ENCODE data around the gene SOCS7. TPM values are rescaled to one million over a fixed set of nuclear protein-coding genes. Genes with fewer than 3 reads are reported as not detected.

SOCS7 gene
- total and polyA plus RNA-seq, 2 of the 4 experiments (the other 2 are of a cell fraction), result 6.5 to 6.8 TPM

GRCh38 chr17:38430316-38430715 lies 78.7 kb downstream of the SOCS7 start:
- Histone ChIP-seq H3K4ac (ENCODE audit: low read depth, low read length) (peak overlapping the region; percentile 54; the same call in 1 of the 2 replicates), H3K27me3 (ENCODE audit: control insufficient read depth, insufficient read depth, low read length) (no peaks in the 10 kb centered on the region), H3K18ac (ENCODE audit: low read depth, low read length) (no peak overlapping the region), H3K4me3 (ENCODE audit: insufficient read depth, low read depth, low read length) (no peak overlapping the region), H2BK15ac (ENCODE audit: low read depth, low read length) (no peak overlapping the region), H3K36me3 (ENCODE audit: control insufficient read depth, insufficient read depth, low read length) (peaks cover 3% of the 10 kb centered on the region; the same call in 1 of the 2 replicates), H4K20me1 (ENCODE audit: insufficient read depth, low read length) (peaks cover 65% of the 10 kb centered on the region), H2AFZ (replicated peaks; ENCODE audit: low read length, poor library complexity) (no peak overlapping the region), H2BK20ac (ENCODE audit: low read depth, low read length) (no peak overlapping the region), H3K79me1 (ENCODE audit: low read depth in 1 of 2, low read length in 2 of 2) (peaks cover 29 to 79% of the 10 kb centered on the region in 2 experiments), H3K56ac (ENCODE audit: extremely low read depth, insufficient read depth, low read length) (no peak overlapping the region), H4K8ac (ENCODE audit: low read depth in 2 of 2, low read length in 2 of 2) (0 out of 4 replicates have a peak overlapping the region, but pooled peaks of 1 of the 2 experiments have one; percentile 41), H2BK120ac (ENCODE audit: low read depth, low read length) (no peak overlapping the region), H3K4me2 (ENCODE audit: low read depth, low read length) (peak overlapping the region; percentile 81), H3K4me1 (ENCODE audit: control insufficient read depth, insufficient read depth, low read length) (peaks cover 38% of the 10 kb centered on the region), H3K9me1 (ENCODE audit: insufficient read depth, low read length) (peaks cover 27% of the 10 kb centered on the region), H3K27ac (ENCODE audit: insufficient read depth, low read length) (peak overlapping the region; percentile 96), H3K9me3 (ENCODE audit: control insufficient read depth, insufficient read depth, low read length) (no peaks in the 10 kb centered on the region), H4K5ac (ENCODE audit: low read depth, low read length) (no peak overlapping the region), H3K23ac (ENCODE audit: low read depth, low read length) (peak overlapping the region; percentile 44; the same call in 1 of the 2 replicates), H2AK9ac (replicated peaks; ENCODE audit: low read depth, low read length, poor library complexity) (peak overlapping the region; percentile 99), H4K91ac (ENCODE audit: insufficient read depth, low read depth, low read length) (0 out of 2 replicates have a peak overlapping the region, but pooled peaks have one; percentile 30), H3K9ac (ENCODE audit: low read depth, low read length) (peak overlapping the region; percentile 17; the same call in 1 of the 2 replicates), H2AK5ac (ENCODE audit: low read depth, low read length) (peak overlapping the region; percentile 85), H3K14ac (replicated peaks; ENCODE audit: low read depth, low read length) (peak overlapping the region; percentile 38; the same call in 1 of the 2 replicates), H2BK5ac (ENCODE audit: low read depth, low read length, poor library complexity, severe bottlenecking) (peak overlapping the region; percentile 16)
- no TSS peak for BruUV-seq (replicated peaks)
- WGBS, 2 experiments (ENCODE audit: extremely low coverage in 2 of 2, insufficient read length in 1 of 2), result 60% methylated on average over 1 of the region's 3 CpGs; no CpG with 5 or more reads in 1 of the 2 experiments
- dilution Hi-C loops (cut with HindIII; ENCODE audit: low sequenced_read_pairs, unreplicated experiment) (no loop called here), in situ Hi-C loops (cut with MboI; ENCODE audit: low sequenced_read_pairs) (no loop called here), intact Hi-C loops (cut with micrococcal nuclease) (no loop called here)
- CTCF ChIA-PET, result interaction anchor here (1.0 to 1.1 kb wide), 2 partner anchors 16 to 22 kb away, joined by 3 read pairs; no protein-coding TSS in a partner anchor
- peak; percentile 30 for ATAC-seq (ENCODE audit: low read depth)
- peak; percentile 40; the same call in 1 of the 2 replicates for TF ChIP-seq MXI1 (IDR thresholded peaks at IDR 0.05; ENCODE audit: borderline replicate concordance, low read depth, low read length)
- no peak for TF ChIP-seq BHLHE40 (IDR thresholded peaks at IDR 0.05; ENCODE audit: low read depth, low read length)
- TF ChIP-seq USF2 (IDR thresholded peaks at IDR 0.05; ENCODE audit: low read depth, low read length), result no peak
- peak; percentile 74; the same call in 1 of the 2 replicates for TF ChIP-seq MAZ (IDR thresholded peaks at IDR 0.05; ENCODE audit: borderline replicate concordance, low read depth, low read length)
- TF ChIP-seq CHD1 (IDR thresholded peaks at IDR 0.05; ENCODE audit: low read depth, low read length), result no peak
- TF ChIP-seq POLR2A (IDR thresholded peaks at IDR 0.05; ENCODE audit: low read depth, low read length), result no peak
- no peak for TF ChIP-seq RAD21 (IDR thresholded peaks at IDR 0.05; ENCODE audit: low read length)
- TF ChIP-seq CEBPB (IDR thresholded peaks at IDR 0.05; ENCODE audit: low read depth, low read length), result peak; percentile 95
- TF ChIP-seq NFE2L2 (IDR thresholded peaks at IDR 0.05; ENCODE audit: low read depth, low read length), result no peak
- POLR2A ChIA-PET (ENCODE audit: unreplicated experiment), result no interaction called here
- peak; percentile 67 for DNase-seq
